HG03354 (cell line): ENCODE results near the gene RAB3C.

ENCODE experiments used
- ATAC-seq: cut with Tn5 transposase; IDR thresholded peaks from one replicate; pipeline ENCODE4 v1.9.1; 2021; ENCODE audit warnings: mild to moderate bottlenecking; ENCODE audit not compliant: unreplicated experiment, poor library complexity, severe bottlenecking

The RAB3C gene

DNA sequence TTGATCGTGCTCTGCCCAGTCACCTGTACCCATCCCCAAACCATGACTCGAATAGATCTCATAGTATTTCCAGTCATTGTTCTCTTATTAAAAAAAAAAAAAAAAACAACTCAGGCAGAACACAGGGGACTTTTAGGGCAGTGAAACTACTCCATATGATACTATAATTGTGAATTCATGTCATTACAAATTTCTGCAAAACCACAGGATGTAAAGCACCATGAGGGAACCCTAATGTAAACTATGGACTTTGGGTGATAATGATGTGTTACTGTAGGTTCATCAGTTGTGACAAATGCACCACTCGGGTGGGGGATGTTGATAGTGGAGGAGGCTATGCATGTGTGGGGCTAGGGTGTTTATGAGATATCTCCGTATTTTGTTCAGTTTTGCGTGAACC, 133.8 kb downstream of the RAB3C start:
- ATAC-seq: no peak

DNA sequence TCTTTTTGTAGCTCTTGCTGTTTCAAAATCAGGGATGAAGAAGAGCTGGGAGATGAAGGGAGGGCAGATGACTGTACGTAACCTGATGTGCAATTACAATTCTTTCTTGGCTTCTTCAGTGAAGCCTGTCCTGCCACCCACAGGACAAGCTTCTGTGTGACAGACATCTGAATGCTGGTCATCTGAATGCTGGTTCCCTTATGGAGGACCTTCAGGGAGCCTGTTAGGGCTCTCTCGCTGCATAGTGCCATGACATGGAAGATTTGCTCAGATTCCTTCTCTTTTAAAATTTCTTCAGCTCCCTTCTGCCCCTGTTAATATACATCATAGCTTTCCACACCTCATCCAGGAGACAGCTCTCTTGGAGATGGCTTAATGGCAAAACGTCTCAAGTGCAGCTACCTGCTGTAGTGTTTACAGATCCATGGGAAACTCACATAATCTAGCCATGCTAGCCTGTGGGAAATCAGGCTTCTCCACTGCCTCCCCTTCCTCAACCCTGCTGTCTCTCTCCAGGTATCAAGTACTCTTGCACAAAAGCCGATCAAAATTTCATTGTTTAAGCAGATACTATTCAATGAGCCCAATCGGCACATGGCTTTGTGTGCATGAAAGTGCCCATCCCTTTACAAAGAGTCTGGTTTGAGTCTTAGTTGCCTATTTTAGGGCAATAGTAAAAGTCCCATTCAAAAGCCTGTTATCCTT, 134.6 kb downstream of the RAB3C start:
- ATAC-seq: no peak

DNA sequence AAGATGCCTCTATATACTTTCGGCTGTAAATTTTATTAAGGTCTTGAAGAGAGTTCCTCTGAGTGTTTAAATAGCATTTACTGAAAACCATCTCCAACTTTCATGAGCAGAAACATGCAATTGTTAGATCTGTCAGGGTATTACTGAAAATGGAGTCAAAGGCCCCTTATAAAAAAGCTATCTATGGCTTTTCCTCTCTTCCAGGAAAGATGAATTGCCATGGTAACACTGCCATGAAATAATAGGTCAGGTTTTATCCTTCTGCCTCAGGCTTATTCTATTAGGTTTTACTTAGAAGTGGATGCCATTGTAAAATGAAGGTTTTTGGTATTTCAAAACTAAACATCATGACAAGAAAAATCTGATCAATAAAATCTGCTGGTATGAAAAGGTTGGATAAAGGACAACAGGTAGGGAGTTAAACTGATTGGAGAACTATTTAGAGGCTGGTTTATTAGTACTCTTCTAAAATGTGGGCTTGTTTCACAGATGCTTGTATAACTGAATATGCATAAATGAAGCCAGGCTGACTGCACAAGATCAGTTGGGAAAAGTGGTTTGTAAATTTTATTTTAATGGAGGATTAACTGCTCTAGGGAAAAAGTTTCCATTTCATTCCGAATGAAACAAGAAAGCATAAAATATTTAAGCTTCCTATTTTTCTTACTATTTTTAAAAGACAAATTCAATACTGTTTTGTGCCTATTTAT, 135.5 kb downstream of the RAB3C start:
- no peak for ATAC-seq

DNA sequence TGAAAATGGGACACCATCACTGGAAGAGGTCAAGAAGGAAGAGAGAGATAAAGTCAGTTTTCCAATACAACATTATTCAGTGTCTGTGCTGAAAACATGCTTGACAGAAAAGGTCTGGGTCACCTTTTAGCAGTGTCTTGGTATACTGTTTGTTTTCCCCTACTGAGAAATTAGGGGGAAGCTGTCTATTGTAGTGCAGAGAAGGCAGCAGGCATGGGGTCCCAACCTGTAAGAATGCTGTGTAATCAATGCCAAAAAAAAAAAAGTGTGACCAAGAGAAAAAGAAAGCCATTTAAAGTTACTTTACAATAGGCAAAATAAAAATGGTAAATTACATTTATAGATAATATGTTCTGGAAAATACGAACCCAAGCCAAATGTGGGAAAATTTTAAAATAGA, 139.3 kb downstream of the RAB3C start:
- no peak for ATAC-seq

DNA sequence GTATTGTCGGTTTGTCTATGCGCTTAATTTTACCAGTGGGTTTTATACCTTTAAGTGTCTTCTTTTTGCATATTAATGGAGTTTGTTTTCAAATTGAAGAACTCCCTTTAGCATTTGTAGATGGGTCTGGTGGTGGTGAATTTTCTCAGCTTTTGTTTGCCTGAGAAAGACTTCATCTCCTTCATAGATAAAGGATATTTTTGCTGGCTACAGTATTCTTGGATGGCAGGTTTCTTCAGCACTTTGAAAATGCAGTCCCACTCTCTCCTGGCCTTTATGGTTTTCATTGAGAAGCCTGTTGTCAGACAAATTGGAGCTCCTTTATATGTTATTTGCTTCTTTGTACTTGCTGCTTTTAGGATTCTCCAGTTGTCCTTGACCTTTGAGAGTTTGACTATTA, 142.1 kb downstream of the RAB3C start:
- ATAC-seq: no peak

DNA sequence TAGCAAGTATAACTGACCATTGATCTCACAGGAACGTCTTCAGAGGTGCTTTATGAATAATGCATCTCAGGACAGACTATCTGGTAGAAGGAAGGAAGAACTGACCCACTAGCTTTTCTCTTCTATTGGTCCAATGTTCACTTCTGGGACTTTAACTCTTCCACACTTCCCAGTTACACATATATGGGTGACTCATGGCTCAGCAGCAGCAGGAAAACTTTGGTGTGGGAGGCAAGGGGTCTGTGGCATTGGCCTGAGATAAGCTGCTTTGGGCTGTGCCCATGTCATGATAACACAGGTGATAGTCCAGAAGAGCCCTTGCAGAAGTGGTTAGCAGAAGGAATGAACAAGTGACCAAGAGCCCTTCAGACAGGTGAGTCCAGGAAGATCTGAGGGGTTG, 148.8 kb downstream of the RAB3C start:
- no peak for ATAC-seq

DNA sequence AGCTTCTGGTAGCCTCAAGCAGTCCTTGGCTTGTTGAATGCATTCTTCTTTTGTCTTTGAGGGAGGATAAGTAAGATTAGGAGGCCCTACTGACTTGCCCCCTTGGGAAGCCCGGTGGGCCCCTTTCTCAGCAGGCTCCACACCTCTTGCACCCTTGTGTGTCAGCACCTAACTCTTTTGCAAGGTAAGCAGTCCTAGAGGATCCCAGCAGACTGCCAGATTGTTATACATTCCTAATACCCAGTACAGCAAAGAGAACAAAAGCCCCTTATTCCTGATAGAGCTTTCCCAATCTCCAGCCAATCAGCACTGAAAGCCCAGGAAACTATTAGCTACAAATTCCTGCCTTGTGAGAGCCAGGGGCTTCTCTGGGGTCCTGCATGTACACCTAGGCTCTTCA, 152.8 kb downstream of the RAB3C start:
- no peak for ATAC-seq

DNA sequence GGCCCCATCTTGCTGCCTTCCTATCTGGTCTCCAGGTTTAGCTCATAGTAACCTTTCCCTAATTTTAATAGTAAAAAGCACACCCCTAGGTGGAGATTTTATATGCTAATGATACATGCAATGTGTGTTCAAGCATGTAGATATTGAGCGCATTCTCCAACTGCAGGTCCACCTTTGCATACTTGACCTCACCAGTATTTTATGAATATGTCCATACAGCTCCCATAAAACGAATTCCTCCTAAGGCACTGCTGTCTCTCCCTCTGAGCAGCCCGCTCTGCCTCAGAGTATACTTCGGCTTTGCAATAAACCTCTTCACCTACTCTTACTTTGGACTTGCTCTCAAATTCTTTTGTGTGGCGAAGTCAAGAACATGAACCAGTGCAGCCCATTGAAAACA, 153.3 kb downstream of the RAB3C start:
- no peak for ATAC-seq

DNA sequence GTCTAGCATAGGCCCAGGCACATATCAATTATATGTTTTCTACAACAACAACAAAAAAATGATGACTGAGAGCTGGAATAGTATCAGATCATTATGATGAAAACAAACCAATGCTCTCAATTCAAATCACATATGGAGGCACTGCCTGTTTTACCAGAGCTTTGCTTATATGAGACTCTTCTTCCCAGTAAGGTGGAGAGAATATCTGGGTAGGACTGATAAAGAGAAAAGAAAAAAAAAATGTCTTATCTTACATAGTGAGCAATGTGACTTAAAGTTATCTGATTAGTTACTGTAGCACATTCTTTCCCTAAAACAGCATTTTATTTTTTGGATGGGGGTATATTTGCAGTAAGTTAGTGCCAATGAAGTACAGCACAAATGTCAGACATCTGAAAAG, 154.8 kb downstream of the RAB3C start:
- ATAC-seq: no peak

DNA sequence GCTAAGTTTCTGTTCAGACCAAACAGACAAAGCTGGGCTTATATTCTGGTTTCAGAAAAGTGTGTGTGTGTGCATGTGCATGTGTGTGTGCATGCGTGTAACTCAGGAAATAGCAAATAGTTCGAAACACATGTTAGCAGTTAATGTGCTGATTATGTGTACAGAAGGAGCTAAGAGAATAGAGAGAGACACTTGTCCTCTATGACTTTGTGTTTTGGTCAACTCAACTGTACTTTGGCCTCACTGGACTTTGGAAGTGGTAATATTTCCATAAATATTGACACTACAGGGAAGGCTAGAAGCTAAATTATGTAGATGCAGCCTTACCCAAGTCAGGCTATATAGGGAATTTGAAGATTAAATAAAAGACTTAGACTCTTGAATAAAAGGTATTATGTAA, 155.5 kb downstream of the RAB3C start:
- no peak for ATAC-seq

DNA sequence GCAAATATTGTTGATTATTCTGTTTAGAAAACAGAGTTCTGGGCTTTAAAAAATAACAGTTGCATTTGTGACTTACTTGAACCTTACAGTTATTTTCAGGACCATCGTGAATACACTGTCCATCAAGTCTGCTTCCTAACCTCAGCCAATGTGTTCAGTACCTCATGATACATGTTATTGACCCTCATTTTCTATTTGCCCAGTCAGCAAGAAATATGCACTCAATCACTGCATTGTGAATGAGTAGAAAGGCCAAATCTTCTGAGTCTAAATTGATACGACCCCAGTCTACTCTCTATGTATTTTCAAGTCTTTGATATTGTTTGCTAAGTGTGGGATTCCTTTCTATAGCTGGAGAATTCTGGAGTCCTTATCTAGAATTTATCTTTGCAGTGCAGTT, 156.2 kb downstream of the RAB3C start:
- ATAC-seq: no peak

DNA sequence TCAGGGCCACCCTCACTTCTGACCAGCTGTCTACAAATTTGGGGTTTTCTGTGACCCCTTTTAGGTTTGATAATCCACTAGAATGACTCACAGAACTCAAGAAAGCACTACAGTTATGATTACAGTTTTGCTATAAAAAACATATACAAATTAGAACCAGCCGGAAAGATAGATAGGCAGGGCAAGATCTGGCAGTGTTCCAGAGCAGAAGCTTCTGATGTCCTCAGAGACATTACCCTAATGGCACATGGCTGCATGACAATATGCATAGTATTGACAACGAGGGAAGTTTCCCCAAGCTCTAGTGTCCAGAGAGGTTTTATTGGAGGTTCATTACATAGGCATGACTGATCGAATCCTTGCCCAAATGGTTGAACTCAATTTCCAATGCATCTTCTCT, 158.1 kb downstream of the RAB3C start:
- ATAC-seq: no peak

DNA sequence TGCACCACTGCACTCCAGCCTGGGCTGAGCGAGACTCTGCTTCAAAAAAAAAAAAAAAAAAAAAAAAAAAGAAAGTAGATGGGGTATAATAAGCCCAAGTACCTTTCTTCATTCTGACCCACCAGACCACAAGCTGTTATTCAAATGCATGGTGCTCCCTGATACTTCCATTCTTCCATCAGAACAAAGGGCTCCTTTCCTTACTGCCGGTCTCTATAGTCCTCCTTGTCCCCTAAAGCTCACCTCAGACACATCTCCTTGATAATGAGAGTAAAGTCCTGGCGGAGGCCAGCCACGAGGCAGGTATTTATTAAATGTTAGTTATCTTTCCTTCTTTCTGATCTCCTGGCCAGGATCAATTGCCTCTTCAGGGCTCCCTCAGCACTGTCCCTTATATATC, 162.5 kb downstream of the RAB3C start:
- no peak for ATAC-seq

DNA sequence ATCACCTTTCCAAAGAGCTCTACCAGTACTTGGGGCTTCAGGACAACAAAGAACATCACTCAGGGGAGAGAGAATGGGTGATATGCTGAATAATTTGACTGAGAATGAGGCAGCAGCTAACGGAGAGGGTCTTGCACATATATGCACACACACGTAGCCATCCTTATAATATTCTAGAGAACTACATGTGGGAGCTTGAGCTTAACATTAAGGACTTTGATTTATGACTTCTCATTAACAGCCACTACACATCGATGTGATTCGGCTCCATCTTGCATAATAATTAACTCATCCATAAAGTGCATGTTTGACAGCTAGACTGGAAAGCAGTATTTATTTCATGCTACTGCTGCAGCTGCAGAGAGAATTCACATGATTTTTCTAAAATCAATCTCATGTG, 163.4 kb downstream of the RAB3C start:
- ATAC-seq: no peak

DNA sequence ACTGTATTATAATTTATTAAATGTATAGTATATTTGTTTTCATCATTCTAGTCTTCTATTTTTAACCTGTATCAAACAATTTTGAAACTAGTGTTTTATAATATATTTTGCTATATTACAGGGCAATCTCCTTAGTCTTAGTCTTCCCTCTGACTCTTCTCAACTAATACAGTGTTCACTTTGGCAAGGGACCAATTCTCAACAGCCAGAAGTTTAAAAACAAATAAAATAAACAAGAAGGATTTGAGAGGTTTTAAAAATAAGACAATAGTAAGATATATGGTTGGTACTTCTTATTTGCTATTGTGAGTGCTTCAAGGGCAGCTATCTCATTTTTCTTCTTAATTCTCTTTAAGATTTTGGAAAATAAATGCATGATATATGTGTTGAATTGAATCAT, 167.2 kb downstream of the RAB3C start:
- ATAC-seq: no peak

DNA sequence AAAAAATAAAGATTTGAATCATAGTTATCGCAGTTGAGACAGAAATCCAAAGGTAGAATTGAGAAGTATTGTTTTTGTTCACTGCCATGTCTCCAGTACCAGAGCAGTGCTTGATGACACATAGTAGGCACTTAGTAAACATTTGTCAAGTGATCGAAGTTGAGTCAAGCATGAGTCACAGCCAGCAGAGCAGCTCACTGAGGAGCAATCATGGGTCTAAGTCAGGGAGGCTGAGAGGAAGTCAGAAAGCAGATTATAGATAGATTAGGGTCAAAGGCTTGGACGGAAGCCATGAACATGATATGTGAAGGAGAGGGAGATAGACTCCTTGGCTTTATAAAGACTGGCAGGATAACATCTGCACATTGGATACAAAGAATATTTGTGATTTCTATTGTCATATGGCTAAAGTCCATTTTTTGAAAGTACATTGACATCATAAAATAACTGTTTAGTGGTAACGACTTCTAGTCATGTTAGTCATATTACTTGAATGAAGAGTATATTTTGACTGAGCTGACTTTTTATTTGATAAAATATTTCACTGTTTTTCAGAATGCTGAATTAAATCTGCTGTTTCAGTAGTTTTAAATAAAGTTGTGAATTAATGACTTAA, 168.5 kb downstream of the RAB3C start:
- no peak for ATAC-seq

DNA sequence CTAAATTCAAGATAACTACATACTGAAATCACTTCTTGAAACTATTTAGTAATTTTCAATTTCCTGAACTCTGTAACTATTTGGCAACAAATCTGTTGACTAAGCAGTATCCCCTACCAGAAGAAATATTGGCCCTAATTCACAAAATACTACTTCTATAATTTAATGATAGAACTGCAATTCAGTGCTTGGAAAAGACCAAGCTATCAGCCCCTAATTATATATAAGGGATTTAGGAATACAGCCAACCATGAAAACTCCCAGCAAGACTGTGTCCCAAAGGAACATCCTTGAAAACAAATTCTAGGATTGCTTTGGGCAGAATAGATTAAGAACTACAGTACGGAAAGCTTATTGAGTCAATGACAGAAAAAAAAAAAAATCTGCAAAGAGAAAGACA, 169.2 kb downstream of the RAB3C start:
- no peak for ATAC-seq

DNA sequence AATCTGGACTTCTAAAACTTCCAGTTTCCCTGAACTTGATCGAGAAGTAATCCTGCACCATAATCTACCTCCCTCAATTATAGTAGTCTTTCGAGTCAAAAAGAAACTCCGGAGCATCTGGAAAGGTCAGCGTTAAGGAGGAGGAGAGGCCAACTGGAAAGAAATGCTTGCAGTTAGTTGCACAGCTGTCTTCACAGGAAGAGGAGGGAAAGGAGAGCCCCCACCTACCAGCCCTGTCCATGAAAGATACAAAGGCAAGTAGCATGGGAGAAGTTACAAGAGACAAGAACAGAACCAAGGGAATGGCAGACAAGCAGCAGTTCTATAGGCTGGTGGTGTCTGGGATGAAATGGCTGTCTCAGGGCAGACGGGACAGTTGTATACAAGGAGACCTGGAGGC, 170.6 kb downstream of the RAB3C start:
- ATAC-seq: no peak

DNA sequence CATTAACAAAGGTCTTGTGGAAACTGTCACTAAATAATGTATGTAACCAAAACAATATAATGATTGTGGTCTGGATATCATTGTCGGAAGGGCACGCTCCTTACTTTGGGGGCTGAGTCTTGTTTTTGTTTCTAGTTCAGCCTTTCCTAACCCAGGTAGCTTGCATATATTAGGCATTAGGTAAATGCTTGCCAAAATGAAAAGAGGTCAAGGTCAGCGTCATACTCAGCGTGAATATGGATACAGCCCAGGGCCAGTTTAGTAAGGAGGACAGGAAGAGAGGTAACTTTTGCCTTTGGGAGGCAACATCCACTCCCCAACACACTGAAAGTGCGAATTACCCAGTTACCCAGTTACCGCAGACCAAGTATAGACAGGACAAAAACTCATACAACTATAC, 171.4 kb downstream of the RAB3C start:
- ATAC-seq: no peak

DNA sequence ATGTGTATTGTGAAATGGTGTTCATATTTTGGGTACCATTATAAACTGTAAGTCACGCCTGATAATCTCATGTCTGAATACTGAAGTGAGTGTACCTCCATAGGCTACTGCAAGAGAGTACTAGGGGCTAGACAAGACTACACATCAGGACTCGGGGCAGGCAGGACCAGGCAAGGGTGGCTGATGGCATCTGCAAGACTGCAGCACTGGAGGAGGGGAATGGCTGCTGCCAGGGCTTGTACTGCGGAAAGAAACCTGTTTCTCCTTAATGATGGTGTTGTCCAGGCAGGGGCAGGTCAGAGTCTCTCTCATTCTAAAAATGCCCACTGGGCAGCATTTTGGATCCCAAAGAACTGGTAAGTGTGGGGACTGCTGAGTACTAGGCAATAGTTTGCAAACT, 172.5 kb downstream of the RAB3C start:
- no peak for ATAC-seq

DNA sequence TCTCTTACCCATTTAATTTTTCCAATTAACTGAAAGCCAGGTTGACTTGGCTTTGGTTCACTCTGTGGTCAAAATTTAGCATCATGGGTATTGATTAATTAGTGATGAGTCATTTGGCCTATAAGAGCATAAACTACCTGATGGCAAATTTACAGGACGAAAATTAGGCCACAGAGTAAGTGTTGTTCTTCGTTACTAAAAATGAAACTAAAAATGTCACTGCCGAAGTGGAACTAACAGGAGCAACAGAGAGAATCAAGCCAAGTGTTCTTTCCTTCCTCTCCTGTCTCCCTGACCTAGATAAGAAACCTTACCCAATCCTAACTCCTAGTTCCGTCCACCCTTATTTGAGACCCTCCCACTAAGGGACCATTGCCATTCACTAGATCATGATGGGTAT, 176.9 kb downstream of the RAB3C start:
- ATAC-seq: peak; percentile 90
